C4-2B (cell line): ENCODE data around the gene ADAMTS15.

ENCODE experiments used
- CTCF ChIP-seq: fragments of 450-650 bp; conservative IDR thresholded peaks from 2 replicates; pipeline ENCODE4 v1.5.1; 2017; ENCODE audit warnings: mild to moderate bottlenecking
- ZFX ChIP-seq: fragments of 450-650 bp; IDR thresholded peaks from 2 replicates; pipeline ENCODE4 v1.6.1; 2017

- TF ChIP-seq CTCF (no peak), ZFX (no peak)
These were observed 3.0 kb downstream of the ADAMTS15 start for GRCh38 chr11:130451231-130452019.
